Glutamatergic neuron (in vitro differentiated cells): ENCODE results near the gene PTPN22. TPM values are rescaled to one million over a fixed set of nuclear protein-coding genes. Genes with fewer than 3 reads are reported as not detected.

Experiments
- DNase-seq: peaks from one replicate; pipeline ENCODE4 v3.0.0; 2022
- H3K27ac Mint-ChIP-seq: one replicate; pipeline ENCODE4 v1.8.0; 2020; ENCODE audit warnings: mild to moderate bottlenecking, mixed read lengths, inconsistent platforms; ENCODE audit not compliant: unreplicated experiment
- H3K27me3 Mint-ChIP-seq: one replicate; pipeline ENCODE4 v1.8.0; 2020; ENCODE audit warnings: mild to moderate bottlenecking, moderate library complexity, mixed read lengths, inconsistent platforms; ENCODE audit not compliant: unreplicated experiment
- H3K36me3 Mint-ChIP-seq: one replicate; pipeline ENCODE4 v1.8.0; 2020; ENCODE audit warnings: mild to moderate bottlenecking, mixed read lengths, inconsistent platforms; ENCODE audit not compliant: unreplicated experiment
- H3K4me1 Mint-ChIP-seq: one replicate; pipeline ENCODE4 v1.8.0; 2020; ENCODE audit warnings: mild to moderate bottlenecking, low read depth, mixed read lengths, inconsistent platforms; ENCODE audit not compliant: unreplicated experiment
- H3K4me3 Mint-ChIP-seq: one replicate; pipeline ENCODE4 v1.8.0; 2020; ENCODE audit warnings: mild to moderate bottlenecking, mixed read lengths, inconsistent platforms; ENCODE audit not compliant: unreplicated experiment
- H3K9me3 Mint-ChIP-seq: one replicate; pipeline ENCODE4 v1.8.0; 2020; ENCODE audit warnings: mild to moderate bottlenecking, moderate library complexity, mixed read lengths, inconsistent platforms; ENCODE audit not compliant: unreplicated experiment
- total RNA-seq: library from RNA; stranded (reverse); fragmentation: NEBNext Ultra II Directional; extraction: Animal tissue kit (Norgen Biotek cat#: 25700); gene quantifications from one replicate; pipeline ENCODE4 v1.2.1, GENCODE V29; 2021; ENCODE audit not compliant: unreplicated experiment
- TF ChIP-seq, protein P1 (sequence below): fragments of 200-600 bp; sonication (generic); IDR thresholded peaks from one replicate; pipeline ENCODE4 v1.5.0; 2021; ENCODE audit not compliant: partially characterized antibody, unreplicated experiment

PTPN22 gene
- total RNA-seq, 1 donor from 2014 or later, result not detected

DNA sequence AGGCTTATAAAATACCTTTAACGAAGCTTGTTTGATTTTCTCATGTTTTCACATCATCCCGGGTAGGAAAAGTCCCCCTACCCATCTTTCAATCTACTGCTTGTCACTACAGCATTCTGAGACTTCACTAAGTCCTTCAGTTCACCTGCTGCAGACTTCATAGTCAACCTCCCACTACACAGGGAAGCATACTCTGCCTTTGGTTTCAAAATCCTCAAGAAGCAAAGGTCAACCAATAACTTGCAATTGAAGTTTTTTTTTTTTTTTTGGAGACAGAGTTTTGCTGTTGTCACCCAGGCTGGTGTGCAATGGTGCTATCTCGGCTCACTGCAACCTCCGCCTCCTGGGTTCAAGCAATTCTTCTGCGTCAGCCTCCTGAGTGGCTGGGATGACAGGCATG, 4.7 kb upstream of the PTPN22 start:
- no peak overlapping the region for H3K4me3 Mint-ChIP-seq
- H3K36me3 Mint-ChIP-seq, result no peaks in the 10 kb centered on the region
- DNase-seq, result no peak
- no peak overlapping the region for H3K27ac Mint-ChIP-seq
- H3K9me3 Mint-ChIP-seq, result no peaks in the 10 kb centered on the region
- no peaks in the 10 kb centered on the region for H3K4me1 Mint-ChIP-seq
- TF ChIP-seq, protein P1, sequence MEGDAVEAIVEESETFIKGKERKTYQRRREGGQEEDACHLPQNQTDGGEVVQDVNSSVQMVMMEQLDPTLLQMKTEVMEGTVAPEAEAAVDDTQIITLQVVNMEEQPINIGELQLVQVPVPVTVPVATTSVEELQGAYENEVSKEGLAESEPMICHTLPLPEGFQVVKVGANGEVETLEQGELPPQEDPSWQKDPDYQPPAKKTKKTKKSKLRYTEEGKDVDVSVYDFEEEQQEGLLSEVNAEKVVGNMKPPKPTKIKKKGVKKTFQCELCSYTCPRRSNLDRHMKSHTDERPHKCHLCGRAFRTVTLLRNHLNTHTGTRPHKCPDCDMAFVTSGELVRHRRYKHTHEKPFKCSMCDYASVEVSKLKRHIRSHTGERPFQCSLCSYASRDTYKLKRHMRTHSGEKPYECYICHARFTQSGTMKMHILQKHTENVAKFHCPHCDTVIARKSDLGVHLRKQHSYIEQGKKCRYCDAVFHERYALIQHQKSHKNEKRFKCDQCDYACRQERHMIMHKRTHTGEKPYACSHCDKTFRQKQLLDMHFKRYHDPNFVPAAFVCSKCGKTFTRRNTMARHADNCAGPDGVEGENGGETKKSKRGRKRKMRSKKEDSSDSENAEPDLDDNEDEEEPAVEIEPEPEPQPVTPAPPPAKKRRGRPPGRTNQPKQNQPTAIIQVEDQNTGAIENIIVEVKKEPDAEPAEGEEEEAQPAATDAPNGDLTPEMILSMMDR, result no peak
- H3K27me3 Mint-ChIP-seq, result no peaks in the 10 kb centered on the region

GRCh38 chr1:113875714-113876113, 4.2 kb upstream of the PTPN22 start:
- Mint-ChIP-seq H3K4me3 (no peak overlapping the region), H3K27ac (no peak overlapping the region), H3K27me3 (no peaks in the 10 kb centered on the region), H3K4me1 (no peaks in the 10 kb centered on the region), H3K9me3 (no peaks in the 10 kb centered on the region), H3K36me3 (no peaks in the 10 kb centered on the region)
- DNase-seq, result no peak
- TF ChIP-seq, protein P1, result no peak

DNA sequence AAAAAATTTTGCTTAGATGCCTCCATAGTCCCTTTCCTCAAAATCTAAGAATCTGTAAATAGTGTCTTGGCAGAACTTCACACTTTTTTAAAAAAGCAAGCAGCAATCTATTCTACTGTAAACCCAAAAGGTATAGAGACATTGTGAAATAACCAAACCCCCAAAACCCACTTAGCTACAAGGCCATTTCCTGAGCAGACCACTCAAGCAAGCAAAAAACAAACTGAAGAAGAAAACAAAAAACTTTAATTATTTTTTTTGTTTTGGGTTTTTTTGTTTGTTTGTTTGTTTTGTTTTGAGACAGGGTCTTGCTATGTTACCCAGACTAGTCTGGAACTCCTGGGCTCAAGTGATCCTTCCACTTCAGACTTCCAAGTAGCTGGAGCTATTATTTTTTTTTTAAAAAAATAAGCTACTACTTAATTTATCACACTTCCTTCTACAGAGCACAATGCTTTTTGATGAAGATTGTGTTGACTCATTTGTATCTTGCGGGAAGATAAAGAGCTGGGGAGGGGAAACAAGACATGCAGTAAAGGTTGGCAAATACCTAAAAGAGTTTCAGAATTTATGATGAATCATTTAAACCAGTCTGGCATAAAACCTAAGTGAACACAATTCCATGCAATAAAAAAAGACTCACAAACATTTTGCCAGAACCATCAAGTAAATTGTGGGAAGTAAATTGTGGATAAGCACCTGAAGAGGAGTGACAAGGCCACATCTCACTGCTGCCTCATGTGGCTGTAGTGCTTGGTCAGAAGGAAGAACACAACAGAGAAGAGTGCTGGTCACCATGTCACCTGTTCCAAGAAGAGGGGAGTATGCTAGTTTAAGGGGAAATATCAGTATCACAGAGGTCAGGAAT, 2.7 kb upstream of the PTPN22 start:
- no peaks in the 10 kb centered on the region for H3K36me3 Mint-ChIP-seq
- no peaks in the 10 kb centered on the region for H3K4me1 Mint-ChIP-seq
- no peaks in the 10 kb centered on the region for H3K9me3 Mint-ChIP-seq
- H3K4me3 Mint-ChIP-seq, result no peak overlapping the region
- no peak overlapping the region for H3K27ac Mint-ChIP-seq
- DNase-seq, result no peak
- TF ChIP-seq, protein P1, result no peak
- H3K27me3 Mint-ChIP-seq, result no peaks in the 10 kb centered on the region

DNA sequence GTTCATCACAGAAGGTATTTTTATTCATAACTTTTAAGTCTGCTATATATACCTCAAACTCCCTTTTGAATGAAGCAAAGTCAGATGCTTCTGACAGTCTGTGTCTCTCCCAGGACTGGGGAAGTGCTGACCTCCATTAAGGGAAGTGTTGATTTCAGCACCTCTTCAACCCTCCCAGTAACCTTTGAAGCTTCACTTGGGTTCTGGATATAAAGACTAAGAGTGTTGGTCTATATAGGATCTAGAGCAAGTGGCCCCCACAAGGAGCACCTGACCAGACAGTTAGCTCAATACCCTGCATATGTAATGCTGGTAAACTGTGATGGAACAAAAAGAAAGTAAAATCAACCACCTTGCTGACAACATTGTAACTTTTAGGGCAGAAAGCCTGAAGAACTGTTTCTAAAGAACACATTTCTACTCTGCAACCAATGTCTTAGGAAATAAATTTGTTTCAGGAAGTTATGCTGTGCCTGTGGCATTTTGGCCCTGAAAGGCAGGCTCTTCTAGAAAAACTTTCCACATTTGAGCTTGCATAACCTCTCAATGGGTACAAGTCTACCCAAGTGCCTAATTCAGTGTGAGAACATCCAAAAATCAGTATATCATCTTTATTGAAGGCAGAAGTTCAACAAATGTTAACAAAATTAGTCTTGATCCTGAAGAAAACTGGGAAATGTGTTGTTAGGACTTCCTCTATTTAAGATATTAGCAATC, 865 bp upstream of the PTPN22 start:
- no peak for DNase-seq
- H3K36me3 Mint-ChIP-seq, result no peaks in the 10 kb centered on the region
- no peaks in the 10 kb centered on the region for H3K27me3 Mint-ChIP-seq
- no peak overlapping the region for H3K27ac Mint-ChIP-seq
- no peak overlapping the region for H3K4me3 Mint-ChIP-seq
- no peaks in the 10 kb centered on the region for H3K4me1 Mint-ChIP-seq
- no peaks in the 10 kb centered on the region for H3K9me3 Mint-ChIP-seq
- TF ChIP-seq, protein P1, result no peak

GRCh38 chr1:113870778-113871177, 734 bp downstream of the PTPN22 start:
- Mint-ChIP-seq H3K27me3 (no peaks in the 10 kb centered on the region), H3K4me3 (no peak overlapping the region), H3K36me3 (no peaks in the 10 kb centered on the region), H3K4me1 (no peaks in the 10 kb centered on the region), H3K9me3 (no peaks in the 10 kb centered on the region), H3K27ac (no peak overlapping the region)
- TF ChIP-seq, protein P1, result no peak
- DNase-seq, result no peak
